GM19397 (cell line): ENCODE results near the gene ATP6V1E1.

Experiments used
- ATAC-seq: cut with Tn5 transposase; IDR thresholded peaks from one replicate; pipeline ENCODE4 v1.9.1; 2021; ENCODE audit warnings: mild to moderate bottlenecking, moderate library complexity; ENCODE audit not compliant: unreplicated experiment

ATP6V1E1 gene

GRCh38 chr22:17548756-17549035 lies 79.9 kb downstream of the ATP6V1E1 start:
- ATAC-seq: no peak

DNA sequence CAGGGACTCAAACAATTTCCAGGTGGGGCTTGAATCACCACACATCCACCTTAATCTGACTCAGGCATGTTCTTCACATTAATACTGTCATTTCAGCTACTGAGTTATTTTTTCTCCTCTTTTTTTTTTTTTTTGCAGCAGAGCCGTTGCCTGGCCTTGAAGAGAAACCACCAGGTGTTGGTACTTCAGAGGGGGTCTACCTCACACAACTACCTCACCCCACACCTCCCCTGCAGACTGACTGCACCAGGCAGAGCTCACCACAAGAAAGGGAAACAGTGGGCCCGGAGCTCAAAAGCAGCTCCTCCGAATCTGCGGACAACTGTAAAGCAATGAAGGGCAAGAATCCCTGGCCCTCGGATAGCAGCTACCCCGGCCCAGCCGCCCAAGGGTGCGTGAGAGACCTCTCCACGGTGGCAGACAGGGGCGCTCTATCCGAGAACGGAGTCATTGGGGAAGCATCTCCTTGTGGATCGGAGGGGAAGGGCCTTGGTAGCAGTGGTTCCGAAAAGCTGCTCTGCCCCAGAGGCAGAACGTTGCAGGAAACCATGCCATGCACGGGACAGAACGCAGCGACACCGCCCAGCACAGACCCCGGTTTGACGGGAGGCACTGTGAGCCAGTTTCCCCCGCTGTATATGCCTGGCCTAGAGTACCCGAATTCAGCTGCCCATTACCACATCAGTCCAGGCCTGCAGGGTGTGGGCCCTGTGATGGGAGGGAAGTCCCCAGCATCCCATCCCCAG lies 80.4 kb downstream of the ATP6V1E1 start:
- no peak for ATAC-seq

- ATAC-seq: no peak
Observed at GRCh38 chr22:17542452-17542851, 86.1 kb downstream of the ATP6V1E1 start.
